ENCODE data around the gene DLG5.
A peak's percentile ranks its signal among the peaks of the same experiment; 100 is the strongest.

DLG5 gene

GRCh38 chr10:77782328-77783061 is 144.1 kb downstream of the DLG5 start:
- Histone ChIP-seq H3K36me3 (ENCODE audit: control insufficient read depth in 2 of 2, insufficient read depth in 1 of 2, low read length in 2 of 2) (peaks cover 0 to 33% of the 10 kb centered on the region in 2 experiments), H3K9me3 (ENCODE audit: control insufficient read depth, insufficient read depth, low read depth, low read length) (no peaks in the 10 kb centered on the region), H3K4me1 (ENCODE audit: control insufficient read depth, insufficient read depth, low read length) (no peaks in the 10 kb centered on the region), H3K4me3 (ENCODE audit: low read depth, low read length) (no peak overlapping the region), H3K27ac (ENCODE audit: extremely low read depth, low read depth, low read length) (no peak overlapping the region)
- CTCF ChIA-PET: interaction anchor here (0.6 kb wide), 2 partner anchors 139 to 517 kb away, joined by 3 read pairs; no protein-coding TSS in a partner anchor
- TF ChIP-seq SCRT2 (tag by site-specific recombination; IDR thresholded peaks at IDR 0.05) (peak; percentile 72), ZBTB10 (tag by site-specific recombination; IDR thresholded peaks at IDR 0.05) (no peak), ZNF202 (tag by site-specific recombination; IDR thresholded peaks at IDR 0.05; ENCODE audit: borderline replicate concordance) (no peak), ZNF701 (tag by site-specific recombination; IDR thresholded peaks at IDR 0.05) (no peak), ZNF670 (tag by site-specific recombination; IDR thresholded peaks at IDR 0.05; ENCODE audit: low read depth) (no peak), ZNF488 (tag by site-specific recombination; IDR thresholded peaks at IDR 0.05) (no peak), ATF2 (tag by site-specific recombination; IDR thresholded peaks at IDR 0.05; ENCODE audit: low read depth) (peak; percentile 44; the same call in 1 of the 2 replicates), ZEB2 (tag by site-specific recombination; IDR thresholded peaks at IDR 0.05) (no peak), SALL2 (tag by site-specific recombination; IDR thresholded peaks at IDR 0.05; ENCODE audit: borderline replicate concordance) (no peak), ZNF157 (tag by site-specific recombination; IDR thresholded peaks at IDR 0.05) (no peak), ZNF394 (tag by site-specific recombination; IDR thresholded peaks at IDR 0.05; ENCODE audit: borderline replicate concordance) (no peak), ZNF449 (tag by site-specific recombination; IDR thresholded peaks at IDR 0.05) (no peak), PBX3 (CRISPR knock-in tag; IDR thresholded peaks at IDR 0.05) (no peak), ZSCAN23 (tag by site-specific recombination; IDR thresholded peaks at IDR 0.05) (no peak), ZNF645 (tag by site-specific recombination; IDR thresholded peaks at IDR 0.05) (no peak), ZNF18 (tag by site-specific recombination; IDR thresholded peaks at IDR 0.05) (no peak), ZNF747 (tag by site-specific recombination; IDR thresholded peaks at IDR 0.05) (no peak), ZNF600 (tag by site-specific recombination; IDR thresholded peaks at IDR 0.05) (no peak), SCRT1 (tag by site-specific recombination; IDR thresholded peaks at IDR 0.05; ENCODE audit: borderline replicate concordance) (peak; percentile 49; the same call in 1 of the 2 replicates), ZFP37 (tag by site-specific recombination; IDR thresholded peaks at IDR 0.05) (no peak), ZNF843 (tag by site-specific recombination; IDR thresholded peaks at IDR 0.05) (no peak), ZNF433 (tag by site-specific recombination; IDR thresholded peaks at IDR 0.05; ENCODE audit: low read depth) (no peak)
- POLR2A ChIA-PET: no interaction called here

Measured in HEK293 (cell line).